Activated CD4-positive, alpha-beta T cell treated with anti-CD3 and anti-CD28 coated beads, Interleukin-10, Interleukin-2, amounts not matched to agents 100 ng/mL and 50 ng/mL, durations not matched to agents 16 hours and 8 hours (primary cell): Measurements from ENCODE around the gene NOP58.
"Not testable (repeated sequence)": the region's sequence is repeated elsewhere in the genome, so short reads cannot be mapped to it uniquely, and the experiment has no call there.

Source experiments
- DNase-seq: peaks from one replicate; pipeline ENCODE4 v3.0.0-alpha.2; 2020

Gene NOP58

GRCh38 chr2:202311823-202312388 lies 46.3 kb downstream of the NOP58 start:
- DNase-seq, result no peak

GRCh38 chr2:202314116-202314515 lies 48.6 kb downstream of the NOP58 start:
- DNase-seq, result no peak

GRCh38 chr2:202317080-202317857 lies 51.7 kb downstream of the NOP58 start:
- DNase-seq, result no peak

- not testable (repeated sequence) for DNase-seq
These were observed 54.8 kb downstream of the NOP58 start for GRCh38 chr2:202320362-202320761.

- DNase-seq, result no peak
These were observed 56.9 kb downstream of the NOP58 start for GRCh38 chr2:202322435-202322834.

GRCh38 chr2:202327858-202328257 lies 62.3 kb downstream of the NOP58 start:
- no peak for DNase-seq

- no peak for DNase-seq
These were observed 70.4 kb downstream of the NOP58 start for GRCh38 chr2:202335791-202336467.

- no peak for DNase-seq
These were observed 71.6 kb downstream of the NOP58 start for GRCh38 chr2:202337151-202337550.

GRCh38 chr2:202337706-202338346 lies 72.3 kb downstream of the NOP58 start:
- DNase-seq, result no peak

- DNase-seq, result no peak
These were observed 73.7 kb downstream of the NOP58 start for GRCh38 chr2:202339071-202339870.

- DNase-seq, result no peak
These were observed 78.6 kb downstream of the NOP58 start for GRCh38 chr2:202344178-202344577.

GRCh38 chr2:202346180-202346579 lies 80.6 kb downstream of the NOP58 start:
- DNase-seq, result no peak
